Progenitor cell of endocrine pancreas (in vitro differentiated cells): Measurements from ENCODE around the gene ADAM8. TPM values are rescaled to one million over a fixed set of nuclear protein-coding genes. Genes with fewer than 3 reads are reported as not detected.

ENCODE experiments used
- DNase-seq: peaks from one replicate; pipeline ENCODE4 v3.0.0; 2021; ENCODE audit warnings: low spot score; ENCODE audit not compliant: unreplicated experiment
- H3K27ac Mint-ChIP-seq: 2 replicates; pipeline ENCODE4 v1.8.0; 2021; ENCODE audit warnings: mild to moderate bottlenecking, moderate library complexity, mixed read lengths
- H3K27me3 Mint-ChIP-seq: 2 replicates; pipeline ENCODE4 v1.8.0; 2021; ENCODE audit warnings: mixed read lengths
- H3K36me3 Mint-ChIP-seq: 2 replicates; pipeline ENCODE4 v1.8.0; 2022; ENCODE audit warnings: mixed read lengths; ENCODE audit not compliant: insufficient read depth
- H3K4me1 Mint-ChIP-seq: 2 replicates; pipeline ENCODE4 v1.8.0; 2021; ENCODE audit warnings: low read depth, mixed read lengths
- H3K4me3 Mint-ChIP-seq: 2 replicates; pipeline ENCODE4 v1.8.0; 2021; ENCODE audit warnings: low read depth, mild to moderate bottlenecking, moderate library complexity, mixed read lengths
- H3K9me3 Mint-ChIP-seq: 2 replicates; pipeline ENCODE4 v1.8.0; 2021; ENCODE audit warnings: low read depth, mixed read lengths
- CTCF ChIP-seq: fragments of 200-600 bp; sonication (generic); IDR thresholded peaks from one replicate; pipeline ENCODE4 v1.5.0; 2021; ENCODE audit warnings: antibody characterized with exemption, mild to moderate bottlenecking; ENCODE audit not compliant: unreplicated experiment
- total RNA-seq: library from RNA; stranded (reverse); gene quantifications from 2 replicates; pipeline ENCODE4 v1.2.1, GENCODE V29; 2021

Gene ADAM8
- total RNA-seq, 1 donor from 2014 or later = 16.3 TPM

GRCh38 chr10:133272964-133273420 lies 3.7 kb downstream of the ADAM8 start:
- peaks cover 12% of the 10 kb centered on the region for H3K4me1 Mint-ChIP-seq
- no peak for TF ChIP-seq CTCF
- no peak overlapping the region for H3K4me3 Mint-ChIP-seq
- no peak overlapping the region for H3K27ac Mint-ChIP-seq
- H3K9me3 Mint-ChIP-seq = no peaks in the 10 kb centered on the region
- H3K36me3 Mint-ChIP-seq = no peaks in the 10 kb centered on the region
- H3K27me3 Mint-ChIP-seq = no peaks in the 10 kb centered on the region
- DNase-seq = no peak

- no peak for TF ChIP-seq CTCF
- no peaks in the 10 kb centered on the region for H3K9me3 Mint-ChIP-seq
- peaks cover 7% of the 10 kb centered on the region for H3K4me1 Mint-ChIP-seq
- H3K4me3 Mint-ChIP-seq = no peak overlapping the region
- no peaks in the 10 kb centered on the region for H3K36me3 Mint-ChIP-seq
- H3K27ac Mint-ChIP-seq = no peak overlapping the region
- DNase-seq = no peak
- no peaks in the 10 kb centered on the region for H3K27me3 Mint-ChIP-seq
These were observed 4.2 kb downstream of the ADAM8 start for GRCh38 chr10:133272301-133272963.

- no peaks in the 10 kb centered on the region for H3K9me3 Mint-ChIP-seq
- no peaks in the 10 kb centered on the region for H3K27me3 Mint-ChIP-seq
- H3K4me1 Mint-ChIP-seq = peaks cover 6% of the 10 kb centered on the region
- TF ChIP-seq CTCF = no peak
- DNase-seq = no peak
- no peak overlapping the region for H3K27ac Mint-ChIP-seq
- no peak overlapping the region for H3K4me3 Mint-ChIP-seq
- H3K36me3 Mint-ChIP-seq = no peaks in the 10 kb centered on the region
These were observed 5.0 kb downstream of the ADAM8 start for GRCh38 chr10:133271521-133272300.

GRCh38 chr10:133270773-133271297 lies 5.8 kb downstream of the ADAM8 start:
- no peaks in the 10 kb centered on the region for H3K36me3 Mint-ChIP-seq
- no peaks in the 10 kb centered on the region for H3K9me3 Mint-ChIP-seq
- no peak overlapping the region for H3K4me3 Mint-ChIP-seq
- H3K27me3 Mint-ChIP-seq = no peaks in the 10 kb centered on the region
- no peak for DNase-seq
- no peak overlapping the region for H3K27ac Mint-ChIP-seq
- H3K4me1 Mint-ChIP-seq = peaks cover under 1% of the 10 kb centered on the region
- no peak for TF ChIP-seq CTCF

GRCh38 chr10:133270204-133270603 lies 6.5 kb downstream of the ADAM8 start:
- no peak overlapping the region for H3K4me3 Mint-ChIP-seq
- TF ChIP-seq CTCF = no peak
- no peaks in the 10 kb centered on the region for H3K27me3 Mint-ChIP-seq
- no peaks in the 10 kb centered on the region for H3K9me3 Mint-ChIP-seq
- H3K4me1 Mint-ChIP-seq = no peaks in the 10 kb centered on the region
- H3K36me3 Mint-ChIP-seq = no peaks in the 10 kb centered on the region
- H3K27ac Mint-ChIP-seq = no peak overlapping the region
- no peak for DNase-seq
